NT2/D1 (cell line): Measurements from ENCODE around the gene PDK2.

ENCODE experiments used
- SUZ12 ChIP-seq: IDR thresholded peaks from 2 replicates; pipeline ENCODE4 v1.6.1; 2011; ENCODE audit not compliant: insufficient read length, insufficient read depth; ENCODE audit errors: extremely low read depth
- YY1 ChIP-seq: IDR thresholded peaks from 2 replicates; pipeline ENCODE4 v1.6.1; 2011; ENCODE audit not compliant: insufficient read length, insufficient read depth
- ZNF274 ChIP-seq: IDR thresholded peaks from 2 replicates; pipeline ENCODE4 v1.6.1; 2011; ENCODE audit warnings: mild to moderate bottlenecking, low read depth, low read length

GRCh38 chr17:50081757-50082156 is 13.4 kb upstream of the PDK2 start:
- TF ChIP-seq YY1 (no peak), ZNF274 (no peak), SUZ12 (no peak)
